22Rv1 (cell line): ENCODE data around the gene SMCO2.

ENCODE experiments used
- H3K27ac ChIP-seq: fragments of 450-650 bp; 2 replicates; pipeline ENCODE4 v1.5.1; 2017
- CTCF ChIP-seq: fragments of 450-650 bp; IDR thresholded peaks from 2 replicates; pipeline ENCODE4 v1.5.1; 2017; ENCODE audit warnings: mild to moderate bottlenecking
- ZFX ChIP-seq: fragments of 450-650 bp; IDR thresholded peaks from 2 replicates; pipeline ENCODE4 v1.6.1; 2017; ENCODE audit warnings: antibody characterized with exemption, borderline replicate concordance

Gene SMCO2

GRCh38 chr12:27425306-27425705 is 21.2 kb upstream of the SMCO2 start:
- TF ChIP-seq CTCF: no peak
- H3K27ac ChIP-seq: no peak overlapping the region

- no peak overlapping the region for H3K27ac ChIP-seq
- TF ChIP-seq CTCF: no peak
- TF ChIP-seq ZFX: no peak
Measured at GRCh38 chr12:27426743-27427487, 19.6 kb upstream of the SMCO2 start.

- no peak overlapping the region for H3K27ac ChIP-seq
- TF ChIP-seq CTCF: no peak
- no peak for TF ChIP-seq ZFX
Measured at GRCh38 chr12:27427824-27428223, 18.7 kb upstream of the SMCO2 start.

GRCh38 chr12:27428466-27428865 is 18.1 kb upstream of the SMCO2 start:
- no peak for TF ChIP-seq CTCF

GRCh38 chr12:27429606-27430005 is 16.9 kb upstream of the SMCO2 start:
- no peak overlapping the region for H3K27ac ChIP-seq
- TF ChIP-seq CTCF: no peak
- no peak for TF ChIP-seq ZFX

More at GRCh38 chr12:27428466-27428865, 18.1 kb upstream of the SMCO2 start:
- no peak overlapping the region for H3K27ac ChIP-seq

- TF ChIP-seq ZFX (no peak), CTCF (no peak)
Measured at GRCh38 chr12:27431185-27431584, 15.4 kb upstream of the SMCO2 start.

GRCh38 chr12:27434673-27435565 is 11.6 kb upstream of the SMCO2 start:
- H3K27ac ChIP-seq: no peak overlapping the region
- TF ChIP-seq ZFX (no peak), CTCF (peak; percentile 94)

More at GRCh38 chr12:27431185-27431584, 15.4 kb upstream of the SMCO2 start:
- no peak overlapping the region for H3K27ac ChIP-seq
